GOT3 (cell line): ENCODE data around the gene RIOK3.
"Not testable (repeated sequence)": the region's sequence is repeated elsewhere in the genome, so short reads cannot be mapped to it uniquely, and the experiment has no call there.

Source experiments
- DNase-seq: peaks from one replicate; lab custom pipeline; 2025; ENCODE audit warnings: mixed read lengths; lab: John Stamatoyannopoulos, UW

The RIOK3 gene

GRCh38 chr18:23498117-23498516 lies 45.0 kb downstream of the RIOK3 start:
- no peak for DNase-seq

- DNase-seq: no peak
These were observed 45.8 kb downstream of the RIOK3 start for GRCh38 chr18:23498877-23499276.

GRCh38 chr18:23499291-23499781 lies 46.2 kb downstream of the RIOK3 start:
- DNase-seq: no peak

GRCh38 chr18:23501626-23502025 lies 48.5 kb downstream of the RIOK3 start:
- DNase-seq: no peak

- DNase-seq: no peak
These were observed 49.5 kb downstream of the RIOK3 start for GRCh38 chr18:23502516-23503037.

GRCh38 chr18:23503038-23503962 lies 50.2 kb downstream of the RIOK3 start, which contains the start of gene RMC1:
TSS of gene RMC1 (plus strand) at chr18:23503511. CDS start at chr18:23503619, 108 bp downstream.
- peak; percentile 84 for DNase-seq

GRCh38 chr18:23503963-23504344 lies 50.9 kb downstream of the RIOK3 start:
- no peak for DNase-seq

GRCh38 chr18:23504720-23505119 lies 51.6 kb downstream of the RIOK3 start:
- DNase-seq: no peak

GRCh38 chr18:23506393-23506792 lies 53.3 kb downstream of the RIOK3 start:
- DNase-seq: no peak

GRCh38 chr18:23510923-23511322 lies 57.8 kb downstream of the RIOK3 start:
- DNase-seq: not testable (repeated sequence)

- not testable (repeated sequence) for DNase-seq
These were observed 59.1 kb downstream of the RIOK3 start for GRCh38 chr18:23512216-23512615.

- DNase-seq: no peak
These were observed 59.6 kb downstream of the RIOK3 start for GRCh38 chr18:23512641-23513040.

GRCh38 chr18:23515911-23516546 lies 62.9 kb downstream of the RIOK3 start:
- DNase-seq: no peak

- no peak for DNase-seq
These were observed 66.6 kb downstream of the RIOK3 start for GRCh38 chr18:23519734-23520133.

GRCh38 chr18:23521271-23521670 lies 68.2 kb downstream of the RIOK3 start:
- no peak for DNase-seq

GRCh38 chr18:23521907-23522306 lies 68.8 kb downstream of the RIOK3 start:
- DNase-seq: no peak

- DNase-seq: no peak
These were observed 70.5 kb downstream of the RIOK3 start for GRCh38 chr18:23523429-23524212.

- no peak for DNase-seq
These were observed 71.2 kb downstream of the RIOK3 start for GRCh38 chr18:23524213-23524707.

GRCh38 chr18:23526501-23527063 lies 73.5 kb downstream of the RIOK3 start:
- DNase-seq: no peak

GRCh38 chr18:23528580-23529472 lies 75.7 kb downstream of the RIOK3 start:
- DNase-seq: no peak
